ENCODE measurements around the gene IL17B.

Gene IL17B

DNA sequence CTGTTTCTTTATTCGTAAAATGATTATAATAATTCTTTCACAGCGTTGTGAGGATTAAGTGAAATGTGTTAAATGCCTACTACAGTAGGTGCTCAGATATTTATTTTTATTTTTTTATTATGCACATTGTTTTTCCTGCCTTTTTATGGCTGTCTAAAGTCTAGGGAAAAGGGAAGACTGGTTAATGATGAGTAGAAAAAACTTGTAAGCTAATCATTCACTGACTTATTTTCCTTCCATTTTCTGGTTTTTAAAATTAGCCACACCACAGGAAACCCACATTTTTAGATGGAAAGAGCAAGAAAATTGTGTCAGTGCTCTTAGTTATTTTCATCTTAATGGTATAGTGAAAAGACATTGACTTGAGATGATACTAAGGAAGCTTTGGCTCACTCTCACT lies 25.2 kb downstream of the IL17B start:
- no peak for DNase-seq

DNA sequence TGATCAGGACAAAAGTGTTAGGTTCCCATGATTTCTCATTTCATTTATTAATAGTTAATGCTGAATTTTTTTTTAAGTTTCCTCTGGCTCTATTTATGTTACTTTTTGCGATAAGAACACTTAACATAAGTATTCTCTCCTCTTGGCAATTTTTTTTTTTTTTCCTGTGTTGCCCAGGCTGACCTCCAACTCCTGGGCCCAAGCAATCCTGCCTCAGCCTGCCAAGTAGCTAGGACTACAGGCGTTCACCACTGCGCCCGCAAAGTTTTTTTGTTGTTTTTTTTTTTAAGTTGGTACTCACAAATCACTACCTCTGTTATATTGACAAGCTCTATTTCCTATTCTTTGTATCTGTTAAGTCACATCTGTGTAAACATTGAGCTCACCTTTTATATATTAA lies 26.9 kb downstream of the IL17B start:
- no peak for DNase-seq

DNA sequence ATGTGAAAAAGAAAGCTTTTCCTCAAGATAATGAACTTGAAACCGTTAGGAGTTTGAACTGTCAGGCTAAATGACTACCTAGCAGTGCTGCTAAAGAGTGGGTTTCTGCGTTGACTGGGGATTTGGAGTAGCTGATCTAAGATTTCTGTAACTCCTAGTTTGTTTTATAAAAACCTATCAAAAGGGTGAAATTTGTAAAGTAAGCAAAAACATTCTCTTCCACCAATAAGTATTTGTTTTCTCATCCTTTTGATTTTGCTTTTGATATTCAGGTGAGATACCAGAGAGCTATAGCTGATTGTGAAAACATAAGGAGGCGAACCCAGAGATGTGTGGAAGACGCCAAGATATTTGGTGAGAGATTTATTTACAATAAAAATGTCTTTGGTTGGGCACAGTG lies 29.7 kb downstream of the IL17B start:
- DNase-seq = no peak

DNA sequence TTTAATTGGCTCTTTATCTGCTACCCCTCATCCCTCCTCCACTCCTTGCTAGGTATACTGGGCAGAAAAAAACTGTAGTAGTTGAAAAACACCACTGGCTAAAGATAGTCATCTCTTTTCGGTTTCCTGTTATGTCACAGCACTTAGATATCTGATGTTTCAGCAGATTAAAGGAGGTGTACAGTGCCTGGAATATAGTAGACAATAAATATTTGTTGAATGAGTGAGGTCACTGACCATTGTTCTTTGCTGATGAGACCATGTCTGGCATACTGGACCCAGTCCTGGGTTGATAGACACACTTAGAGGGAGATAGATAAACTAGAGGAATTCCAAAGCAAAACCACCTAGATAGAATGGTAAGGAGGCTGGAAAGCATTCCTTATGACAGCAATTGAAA lies 30.6 kb downstream of the IL17B start:
- no peak for DNase-seq

DNA sequence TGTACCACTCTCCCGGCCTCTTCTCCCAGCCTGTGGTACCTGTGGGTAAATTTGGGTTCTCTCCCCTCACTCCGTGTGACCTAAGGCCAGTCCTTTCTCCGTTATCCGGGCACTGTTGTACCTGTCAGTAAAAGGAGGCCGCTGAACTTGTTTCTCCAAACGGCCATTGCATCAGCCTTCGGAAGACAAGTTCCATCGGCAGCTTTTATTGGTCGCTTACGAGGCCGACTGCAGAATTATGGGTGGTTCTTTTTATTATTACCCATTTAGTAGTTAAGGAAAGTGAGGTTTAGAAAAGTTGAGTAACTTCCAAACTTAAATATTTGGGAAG lies 33.2 kb downstream of the IL17B start:
- no peak for DNase-seq

DNA sequence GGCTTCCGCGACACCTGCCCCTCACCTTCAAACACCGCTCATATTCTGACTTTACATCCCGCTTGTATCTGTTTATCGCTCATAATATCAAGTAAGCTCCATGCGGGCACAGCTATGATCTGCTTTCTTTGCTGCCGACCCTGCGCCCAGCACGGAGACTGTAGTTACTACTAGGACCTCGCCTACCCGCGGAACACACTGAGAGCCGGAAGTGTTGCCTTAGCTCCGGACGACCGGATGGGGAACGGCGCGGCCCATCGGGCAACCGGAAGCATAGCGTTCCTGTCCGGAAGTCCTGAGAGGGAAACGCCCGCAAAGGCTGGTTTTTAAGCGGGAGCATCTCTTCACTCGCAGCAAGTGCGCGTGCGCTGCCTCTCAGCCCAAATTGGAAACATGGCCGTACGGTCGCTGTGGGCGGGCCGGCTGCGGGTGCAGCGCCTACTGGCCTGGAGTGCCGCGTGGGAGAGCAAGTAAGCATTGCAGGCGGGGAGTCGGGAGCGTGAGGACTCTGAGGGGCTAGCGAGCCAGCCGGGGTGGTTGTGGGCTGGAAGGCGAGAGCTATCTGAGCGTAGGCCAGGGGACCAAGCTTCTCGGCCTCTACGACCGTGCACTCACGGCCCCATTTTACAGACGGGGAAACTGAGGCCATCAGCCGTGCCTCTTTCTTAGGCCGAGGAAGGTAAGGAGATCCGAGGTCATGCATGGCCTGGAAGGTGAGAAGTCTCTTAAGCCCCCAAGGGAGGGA lies 33.8 kb downstream of the IL17B start, which contains the start of gene GRPEL2:
Gene GRPEL2, plus strand, starts transcription at position 353 of the 745 bp plus-strand sequence. Its CDS starts 41 bp downstream, at position 394.
- DNase-seq = peak; percentile 85

DNA sequence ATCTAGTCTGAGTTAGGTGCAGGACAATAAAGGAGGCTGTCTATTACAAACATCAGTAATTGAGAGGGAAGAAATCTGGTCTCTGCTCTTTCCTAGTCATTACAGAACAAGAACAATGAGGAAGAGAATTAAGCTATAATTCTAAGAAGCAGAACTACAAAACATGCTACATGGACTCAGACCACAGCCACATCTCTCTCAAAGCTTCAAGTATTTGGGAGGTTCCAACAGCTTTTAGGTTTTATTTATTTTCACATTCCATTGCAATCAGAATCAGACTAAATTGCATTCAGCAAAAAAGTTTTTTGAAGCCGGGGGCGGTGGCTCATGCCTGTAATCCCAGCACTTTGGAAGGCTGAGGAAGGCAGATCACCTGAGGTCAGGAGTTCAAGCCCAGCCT lies 34.9 kb downstream of the IL17B start:
- no peak for DNase-seq

DNA sequence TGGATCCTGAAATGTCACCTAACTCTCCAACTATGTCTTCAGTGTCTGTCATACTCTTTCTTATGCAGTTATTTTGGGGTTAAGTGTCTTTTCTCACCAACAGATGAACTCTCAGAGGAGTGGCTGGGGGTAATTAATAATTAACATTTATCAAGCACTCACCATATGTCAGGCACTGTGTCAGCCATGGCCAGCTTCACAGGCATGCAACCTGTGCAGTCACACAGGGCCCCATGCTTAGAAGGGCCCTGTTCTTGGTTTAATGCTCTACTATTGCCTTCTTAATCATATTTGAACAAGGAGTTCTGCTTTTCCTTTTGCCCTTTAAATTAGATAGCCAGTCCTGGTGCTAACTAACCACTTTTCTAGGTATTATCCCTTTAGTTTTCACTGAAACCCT lies 37.2 kb downstream of the IL17B start:
- DNase-seq = no peak

DNA sequence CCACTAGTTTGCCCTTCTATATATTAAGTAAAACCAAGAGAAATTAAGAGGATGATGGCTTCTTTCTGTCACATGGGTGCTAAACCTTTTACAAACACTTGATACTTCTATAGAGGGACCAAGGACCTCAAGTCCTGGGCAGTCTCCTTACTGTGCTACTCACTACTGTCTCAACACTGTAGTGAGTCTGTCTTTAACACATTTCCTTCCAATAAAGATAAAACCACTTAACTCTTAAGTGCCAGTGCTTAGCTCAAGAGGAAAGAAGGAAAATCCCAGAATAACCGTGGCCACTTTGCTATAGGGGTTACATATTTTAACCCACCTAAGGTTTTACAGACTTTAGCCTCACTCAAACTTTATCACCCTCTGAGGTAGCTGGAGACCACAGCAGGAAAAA lies 38.2 kb downstream of the IL17B start:
- DNase-seq = no peak

DNA sequence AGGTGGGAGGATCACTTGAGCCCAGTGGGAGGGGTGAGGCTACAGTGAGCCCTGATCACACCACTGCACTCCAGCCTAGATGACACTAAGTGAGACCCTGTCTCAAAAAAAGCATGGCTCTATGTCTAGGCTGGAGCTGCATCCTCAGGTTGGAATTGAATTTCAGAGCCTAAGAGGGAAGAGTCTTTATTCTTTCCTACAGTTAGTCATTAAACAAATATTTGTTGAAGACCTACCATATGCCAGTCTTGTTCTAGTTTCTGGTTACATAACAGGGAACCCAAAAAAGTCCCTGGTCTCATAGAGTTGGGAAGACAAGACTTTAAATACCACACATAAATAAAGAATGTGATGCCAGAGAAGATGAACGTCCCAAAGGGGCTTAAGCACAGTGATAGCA lies 40.7 kb downstream of the IL17B start:
- DNase-seq = no peak

DNA sequence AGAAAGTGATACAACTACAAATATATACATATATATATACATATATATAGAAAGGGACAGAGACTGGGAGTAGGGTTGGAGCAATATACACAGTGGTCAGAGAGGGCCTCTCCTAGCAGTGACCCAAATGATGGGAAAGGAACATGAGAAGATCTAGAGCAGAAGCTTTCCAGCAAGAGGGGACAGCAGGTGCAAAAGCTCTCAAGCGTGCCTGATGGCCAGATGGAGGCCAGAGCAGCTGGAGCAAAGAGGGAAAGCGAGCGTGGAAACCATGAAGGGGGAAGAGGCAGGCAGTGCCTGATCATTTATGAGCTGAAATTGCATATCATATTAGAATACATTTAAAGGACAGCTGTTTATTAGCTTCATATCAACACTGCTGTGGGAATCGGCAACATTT lies 41.4 kb downstream of the IL17B start:
- no peak for DNase-seq

DNA sequence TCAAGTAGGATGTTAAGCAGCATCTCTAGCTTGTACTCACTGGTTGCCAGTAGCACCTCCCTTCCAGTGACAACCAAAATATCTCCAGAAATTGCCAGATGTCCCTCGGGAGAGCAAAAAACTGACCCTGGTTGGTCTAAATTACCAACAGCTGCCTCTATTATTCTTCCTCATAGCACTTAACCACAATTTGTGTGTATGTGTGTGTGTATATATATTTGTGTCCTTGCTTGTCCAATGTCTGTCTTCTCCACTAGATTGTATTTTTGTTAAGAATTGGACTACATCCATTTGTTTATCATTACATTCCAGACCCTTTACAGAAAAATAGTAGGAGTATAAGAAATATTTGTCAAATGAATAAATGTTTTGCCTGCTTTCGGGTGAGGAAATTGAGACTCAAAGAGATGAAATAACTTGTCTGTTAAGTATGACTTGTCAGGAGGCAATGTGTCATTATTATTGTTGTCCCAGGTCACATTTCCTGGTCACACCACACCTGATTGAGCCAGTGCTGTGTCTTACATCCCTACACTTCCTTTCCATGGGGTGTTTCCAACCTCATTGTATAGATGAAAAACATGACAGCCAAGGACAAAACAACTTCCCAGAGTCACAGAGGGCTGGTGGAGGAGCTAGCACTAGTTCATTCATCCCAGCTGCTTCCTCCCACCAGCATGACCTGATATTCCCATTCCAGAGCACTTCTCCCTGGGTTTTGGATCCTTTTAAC lies 45.2 kb downstream of the IL17B start:
- DNase-seq = no peak

DNA sequence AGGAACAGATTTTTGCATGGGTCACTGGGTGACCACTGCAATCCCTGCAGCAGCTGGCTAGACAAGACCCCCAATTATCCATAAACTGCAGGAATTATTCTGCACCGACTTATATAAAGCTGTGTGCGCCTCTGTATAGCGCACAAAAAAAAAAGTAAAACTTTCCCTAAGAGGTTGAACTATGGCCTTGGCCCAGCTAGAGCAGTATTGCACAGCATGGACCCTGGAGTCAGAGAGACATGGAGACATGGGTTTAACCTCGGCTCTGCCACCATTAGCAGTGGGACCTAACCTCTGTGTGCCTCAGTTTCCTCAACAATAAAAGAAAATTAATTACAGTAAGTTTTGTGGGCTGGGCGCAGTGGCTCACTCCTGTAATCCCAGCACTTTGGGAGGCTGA lies 50.9 kb downstream of the IL17B start:
- no peak for DNase-seq

DNA sequence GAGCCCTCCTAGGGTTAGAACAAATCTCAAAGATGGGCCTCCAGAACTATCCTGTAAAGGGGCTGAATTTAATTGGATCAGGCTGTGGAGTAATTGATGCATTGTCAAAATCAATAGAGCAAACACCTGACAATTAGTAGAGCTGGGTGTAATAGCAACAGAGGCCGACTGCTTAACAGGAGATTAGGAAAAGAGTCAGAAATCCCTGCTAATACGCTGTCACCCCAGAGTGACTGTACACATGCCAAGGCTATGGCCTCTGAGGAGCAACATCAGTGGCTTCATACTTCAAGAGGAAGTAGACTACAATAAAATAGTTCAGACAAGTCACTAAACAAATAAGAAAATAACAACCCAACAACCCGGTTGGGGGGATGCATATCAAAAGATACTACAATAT lies 52.5 kb downstream of the IL17B start:
- DNase-seq = no peak

DNA sequence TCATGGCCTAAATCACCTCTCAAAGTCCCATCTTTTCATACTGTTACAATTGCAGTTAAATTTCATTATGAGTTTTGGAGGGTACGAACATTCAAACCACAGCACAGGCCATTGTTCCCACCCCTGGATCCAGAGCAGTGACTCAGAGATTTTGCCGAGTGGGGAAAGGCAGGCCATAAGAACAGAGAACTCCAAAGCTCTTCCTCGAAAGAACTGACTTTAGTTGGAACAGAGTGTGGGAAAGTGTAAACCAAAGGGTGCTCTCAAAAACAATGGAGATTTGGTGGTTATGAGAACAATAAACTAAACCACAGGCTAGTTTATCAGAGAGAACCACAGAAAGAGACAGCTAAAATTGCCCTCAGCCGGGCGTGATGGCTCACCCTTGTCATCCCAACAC lies 53.2 kb downstream of the IL17B start:
- no peak for DNase-seq

DNA sequence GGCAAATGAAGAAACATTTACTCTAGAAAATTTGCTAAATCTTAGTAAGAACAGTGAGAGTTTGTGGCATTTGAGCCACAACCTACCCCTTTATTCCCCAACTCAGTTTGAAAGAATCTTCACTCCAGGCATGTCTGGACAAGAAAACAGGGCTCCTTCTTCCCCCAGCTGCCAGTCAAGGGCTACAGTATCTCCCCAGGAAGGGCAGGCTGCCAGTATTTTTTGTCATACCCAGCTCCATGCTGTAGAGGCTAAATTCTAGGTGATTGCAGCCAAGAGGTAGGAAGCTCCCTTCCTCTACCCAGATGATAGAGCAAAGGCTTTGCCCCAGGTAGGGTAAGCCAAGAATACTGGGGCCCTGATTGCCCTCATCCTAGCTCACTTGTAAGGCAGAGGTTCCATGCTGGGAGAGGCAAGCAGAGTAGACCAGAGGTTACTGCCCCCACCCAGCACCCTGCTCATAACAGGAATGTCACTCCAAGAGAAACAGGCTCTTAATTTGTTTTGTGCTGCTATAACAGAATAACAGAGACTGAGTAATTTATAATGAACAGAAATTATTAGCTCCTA lies 53.8 kb downstream of the IL17B start:
- DNase-seq = no peak

DNA sequence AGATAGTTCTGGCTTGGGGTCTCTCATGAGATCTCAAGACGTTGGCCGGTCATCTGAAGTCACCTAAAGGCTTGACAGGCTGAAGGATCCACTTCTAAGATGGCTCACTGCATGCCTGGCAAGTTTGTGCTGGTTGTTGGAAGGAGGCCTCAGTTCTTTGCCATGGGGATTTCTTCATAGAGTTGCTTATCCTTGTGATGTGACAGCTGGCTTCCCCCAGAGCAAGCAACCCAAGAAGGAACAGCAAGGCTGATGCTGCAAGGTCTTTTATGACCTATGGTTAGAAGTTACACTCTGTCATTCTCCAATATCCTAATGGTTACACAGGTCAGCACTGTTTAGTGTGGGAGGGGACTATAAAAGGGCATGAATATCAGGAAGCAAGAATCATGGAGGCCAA lies 54.5 kb downstream of the IL17B start:
- no peak for DNase-seq

All from activated gamma-delta T cell treated with Interleukin-2 at 50 U/mL for 16 hours (primary cell).